Activated CD8-positive, alpha-beta memory T cell treated with anti-CD3 and anti-CD28 coated beads for 24 hours (primary cell): Measurements from ENCODE around the gene ZFX.
A peak's percentile ranks its signal among the peaks of the same experiment; 100 is the strongest.
"Not testable (repeated sequence)": the region's sequence is repeated elsewhere in the genome, so short reads cannot be mapped to it uniquely, and the experiment has no call there.

Experiments
- DNase-seq: peaks from one replicate; pipeline ENCODE4 v3.0.0-alpha.2; 2020

The ZFX gene

GRCh38 chrX:24149351-24150050, at the start of gene ZFX:
Gene ZFX (plus strand): TSS chrX:24149729. CDS start chrX:24172743, 23,014 bp downstream.
- peak; percentile 91 for DNase-seq

GRCh38 chrX:24100713-24101112, 48.8 kb upstream of the ZFX start:
- DNase-seq = no peak

- DNase-seq = no peak
These were observed 39.5 kb upstream of the ZFX start for GRCh38 chrX:24110069-24110468.

GRCh38 chrX:24113181-24113580, 36.3 kb upstream of the ZFX start:
- no peak for DNase-seq

- DNase-seq = no peak
These were observed 32.3 kb upstream of the ZFX start for GRCh38 chrX:24117258-24117657.

- no peak for DNase-seq
These were observed 25.2 kb upstream of the ZFX start for GRCh38 chrX:24124244-24124799.

- no peak for DNase-seq
These were observed 24.4 kb upstream of the ZFX start for GRCh38 chrX:24125028-24125612.

- DNase-seq = no peak
These were observed 18.1 kb upstream of the ZFX start for GRCh38 chrX:24131476-24131875.

- no peak for DNase-seq
These were observed 16.2 kb upstream of the ZFX start for GRCh38 chrX:24133312-24133711.

GRCh38 chrX:24135768-24136167, 13.8 kb upstream of the ZFX start:
- DNase-seq = not testable (repeated sequence)

GRCh38 chrX:24137192-24137591, 12.3 kb upstream of the ZFX start:
- DNase-seq = no peak

GRCh38 chrX:24143982-24144381, 5.5 kb upstream of the ZFX start:
- DNase-seq = not testable (repeated sequence)

- no peak for DNase-seq
These were observed 5.0 kb upstream of the ZFX start for GRCh38 chrX:24144528-24144927.

GRCh38 chrX:24145303-24146186, 4.0 kb upstream of the ZFX start:
- no peak for DNase-seq

- no peak for DNase-seq
These were observed 3.1 kb upstream of the ZFX start for GRCh38 chrX:24146283-24146949.

GRCh38 chrX:24147165-24147564, 2.4 kb upstream of the ZFX start:
- DNase-seq = no peak

GRCh38 chrX:24148121-24148520, 1.4 kb upstream of the ZFX start:
- DNase-seq = no peak

- DNase-seq = no peak
These were observed 786 bp upstream of the ZFX start for GRCh38 chrX:24148535-24149350.

GRCh38 chrX:24150051-24150790, 692 bp downstream of the ZFX start:
- DNase-seq = peak; percentile 91

GRCh38 chrX:24150898-24151297, 1.4 kb downstream of the ZFX start:
- no peak for DNase-seq

GRCh38 chrX:24151513-24151912, 2.0 kb downstream of the ZFX start:
- DNase-seq = no peak
